Parathyroid adenoma (tissue), 2 donors: ENCODE measurements around the gene PON2.

ENCODE experiments used
- H2AFZ ChIP-seq: fragments of 300-600 bp; sonication (generic); one replicate; pipeline ENCODE4 v1.7.0; 2017; ENCODE audit warnings: antibody characterized with exemption, mild to moderate bottlenecking
- H3K27ac ChIP-seq: fragments of 300-600 bp; sonication (generic); one replicate; pipeline ENCODE4 v1.7.0; 2017
- H3K27me3 ChIP-seq: fragments of 300-600 bp; sonication (generic); one replicate; pipeline ENCODE4 v1.7.0; 2017; ENCODE audit warnings: low read length; ENCODE audit not compliant: control insufficient read depth, insufficient read depth
- H3K36me3 ChIP-seq: fragments of 300-600 bp; sonication (generic); one replicate; pipeline ENCODE4 v1.7.0; 2017; ENCODE audit warnings: low read length; ENCODE audit not compliant: control insufficient read depth, insufficient read depth
- H3K4me1 ChIP-seq: fragments of 300-600 bp; sonication (generic); one replicate; pipeline ENCODE4 v1.7.0; 2017; ENCODE audit warnings: control low read depth
- H3K4me2 ChIP-seq: fragments of 300-600 bp; sonication (generic); one replicate; pipeline ENCODE4 v1.7.0; 2017; ENCODE audit warnings: low read length
- H3K4me3 ChIP-seq: fragments of 300-600 bp; sonication (generic); one replicate; pipeline ENCODE4 v1.7.0; 2017; ENCODE audit warnings: low read depth, low read length
- H3K79me2 ChIP-seq: fragments of 300-600 bp; sonication (generic); one replicate; pipeline ENCODE4 v1.7.0; 2017; ENCODE audit warnings: control low read depth
- H3K9ac ChIP-seq: fragments of 300-600 bp; sonication (generic); one replicate; pipeline ENCODE4 v1.7.0; 2017; ENCODE audit warnings: mild to moderate bottlenecking
- H3K9me3 ChIP-seq: fragments of 300-600 bp; sonication (generic); one replicate; pipeline ENCODE4 v1.7.0; 2017; ENCODE audit warnings: low read length; ENCODE audit not compliant: control insufficient read depth
- TF ChIP-seq, protein P1 (sequence below): fragments of 300-600 bp; sonication (generic); IDR thresholded peaks from one replicate; pipeline ENCODE4 v1.7.0; 2017; ENCODE audit warnings: antibody characterized with exemption, mild to moderate bottlenecking
- donor health status: primary hyperparathyroidism.

The PON2 gene

GRCh38 chr7:95421847-95422444, 12.9 kb downstream of the PON2 start:
- Histone ChIP-seq H3K27me3 (no peaks in the 10 kb centered on the region), H3K4me1 (no peaks in the 10 kb centered on the region), H3K9ac (no peak overlapping the region), H3K36me3 (no peaks in the 10 kb centered on the region), H3K4me2 (no peak overlapping the region), H3K27ac (no peak overlapping the region), H3K79me2 (no peaks in the 10 kb centered on the region), H2AFZ (no peak overlapping the region), H3K9me3 (no peaks in the 10 kb centered on the region), H3K4me3 (no peak overlapping the region)
- TF ChIP-seq, protein P1, sequence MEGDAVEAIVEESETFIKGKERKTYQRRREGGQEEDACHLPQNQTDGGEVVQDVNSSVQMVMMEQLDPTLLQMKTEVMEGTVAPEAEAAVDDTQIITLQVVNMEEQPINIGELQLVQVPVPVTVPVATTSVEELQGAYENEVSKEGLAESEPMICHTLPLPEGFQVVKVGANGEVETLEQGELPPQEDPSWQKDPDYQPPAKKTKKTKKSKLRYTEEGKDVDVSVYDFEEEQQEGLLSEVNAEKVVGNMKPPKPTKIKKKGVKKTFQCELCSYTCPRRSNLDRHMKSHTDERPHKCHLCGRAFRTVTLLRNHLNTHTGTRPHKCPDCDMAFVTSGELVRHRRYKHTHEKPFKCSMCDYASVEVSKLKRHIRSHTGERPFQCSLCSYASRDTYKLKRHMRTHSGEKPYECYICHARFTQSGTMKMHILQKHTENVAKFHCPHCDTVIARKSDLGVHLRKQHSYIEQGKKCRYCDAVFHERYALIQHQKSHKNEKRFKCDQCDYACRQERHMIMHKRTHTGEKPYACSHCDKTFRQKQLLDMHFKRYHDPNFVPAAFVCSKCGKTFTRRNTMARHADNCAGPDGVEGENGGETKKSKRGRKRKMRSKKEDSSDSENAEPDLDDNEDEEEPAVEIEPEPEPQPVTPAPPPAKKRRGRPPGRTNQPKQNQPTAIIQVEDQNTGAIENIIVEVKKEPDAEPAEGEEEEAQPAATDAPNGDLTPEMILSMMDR = no peak

GRCh38 chr7:95421000-95421846, 13.6 kb downstream of the PON2 start:
- H3K27me3 ChIP-seq = no peaks in the 10 kb centered on the region
- no peak overlapping the region for H3K27ac ChIP-seq
- no peak overlapping the region for H2AFZ ChIP-seq
- TF ChIP-seq, protein P1 = no peak
- no peaks in the 10 kb centered on the region for H3K36me3 ChIP-seq
- no peaks in the 10 kb centered on the region for H3K4me1 ChIP-seq
- H3K9ac ChIP-seq = no peak overlapping the region
- H3K9me3 ChIP-seq = no peaks in the 10 kb centered on the region
- H3K4me2 ChIP-seq = no peak overlapping the region
- no peak overlapping the region for H3K4me3 ChIP-seq
- no peaks in the 10 kb centered on the region for H3K79me2 ChIP-seq

- Histone ChIP-seq H3K36me3 (no peaks in the 10 kb centered on the region), H3K9ac (no peak overlapping the region), H2AFZ (no peak overlapping the region), H3K9me3 (no peaks in the 10 kb centered on the region), H3K4me2 (no peak overlapping the region), H3K27ac (no peak overlapping the region), H3K27me3 (no peaks in the 10 kb centered on the region), H3K4me1 (no peaks in the 10 kb centered on the region), H3K4me3 (no peak overlapping the region), H3K79me2 (no peaks in the 10 kb centered on the region)
- TF ChIP-seq, protein P1 = no peak
These were observed 22.8 kb downstream of the PON2 start for GRCh38 chr7:95412075-95412474.

DNA sequence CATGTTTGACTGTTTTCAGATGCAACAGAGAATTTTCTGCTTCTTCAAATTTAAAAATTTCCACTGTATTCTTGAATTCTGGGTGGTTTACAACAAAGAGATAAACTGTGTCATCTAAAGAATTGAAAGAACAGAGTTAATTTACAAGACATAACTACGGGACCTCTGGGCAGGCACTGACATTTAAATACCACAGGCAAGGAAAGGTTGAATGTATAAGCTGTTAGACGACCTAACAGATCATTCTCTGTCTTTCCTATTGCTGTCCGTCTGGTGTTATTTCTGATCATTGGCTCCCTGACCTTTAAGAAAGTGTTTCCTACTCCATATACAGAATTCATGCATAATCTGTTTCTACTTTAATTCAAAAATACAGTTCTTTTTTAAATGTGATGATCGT, 23.2 kb downstream of the PON2 start:
- H3K4me3 ChIP-seq = no peak overlapping the region
- no peaks in the 10 kb centered on the region for H3K9me3 ChIP-seq
- no peaks in the 10 kb centered on the region for H3K4me1 ChIP-seq
- no peaks in the 10 kb centered on the region for H3K27me3 ChIP-seq
- H3K9ac ChIP-seq = no peak overlapping the region
- H2AFZ ChIP-seq = no peak overlapping the region
- no peak overlapping the region for H3K27ac ChIP-seq
- no peak overlapping the region for H3K4me2 ChIP-seq
- no peaks in the 10 kb centered on the region for H3K36me3 ChIP-seq
- H3K79me2 ChIP-seq = no peaks in the 10 kb centered on the region
- TF ChIP-seq, protein P1 = no peak
